A549 (cell line): ENCODE measurements around the gene GPAM. TPM values are rescaled to one million over a fixed set of nuclear protein-coding genes. Genes with fewer than 3 reads are reported as not detected.
"Not testable (repeated sequence)": the region's sequence is repeated elsewhere in the genome, so short reads cannot be mapped to it uniquely, and the experiment has no call there.

Source experiments
- ATAC-seq, 2 experiments: fragments of 200-7000 bp in 1 of 2; fragments of >200 bp in 1 of 2; cut with Nextera tagmentation in 1 of 2; cut with Tn5 transposase in 1 of 2; 3 replicates each; pipeline versions ENCODE4 v1.8.0 to v1.9.1; 2018 to 2020; ENCODE audit warnings: mild to moderate bottlenecking in 1 of 2, moderate library complexity in 1 of 2
- CTCF ChIA-PET: fragments of 300-600 bp; sonication (Branson Sonifier 250); formaldehyde crosslinking; extraction: SDS; loops from one replicate; lab custom pipeline; 2021; ENCODE audit warnings: antibody characterized with exemption, inconsistent platforms; lab: Yijun Ruan, JAX
- POLR2A ChIA-PET: fragments of 350-600 bp; formaldehyde crosslinking; extraction: SDS; loops from one replicate; lab custom pipeline; 2021; ENCODE audit warnings: antibody characterized with exemption, inconsistent platforms; lab: Yijun Ruan, JAX
- DNase-seq, 2 experiments: peaks; one replicate each; pipeline versions ENCODE4 v3.0.0 to v3.0.0-alpha.2; 2011 to 2016; ENCODE audit warnings: low read depth in 1 of 2, low spot score in 1 of 2
- FAIRE-seq: peaks from 2 replicates; lab custom pipeline; 2011; peaks lifted over from hg19 to GRCh38; lab: Jason Lieb, UNC
- H3K27ac ChIP-seq, 2 experiments: fragments of >200 bp; sonication (Bioruptor Twin); formaldehyde crosslinking; 3 replicates each; pipeline ENCODE4 v1.5.1; 2016 to 2017
- H3K4me1 ChIP-seq: fragments of >200 bp; sonication (Bioruptor Twin); formaldehyde crosslinking; 3 replicates; pipeline ENCODE4 v1.6.1; 2016
- H3K4me2 ChIP-seq: fragments of >200 bp; sonication (Bioruptor Twin); formaldehyde crosslinking; 3 replicates; pipeline ENCODE4 v1.6.1; 2016
- H3K4me3 ChIP-seq: fragments of >200 bp; sonication (Bioruptor Twin); formaldehyde crosslinking; 3 replicates; pipeline ENCODE4 v1.5.1; 2016
- H3K9me3 ChIP-seq: fragments of >200 bp; sonication (Bioruptor Twin); formaldehyde crosslinking; 3 replicates; pipeline ENCODE4 v1.6.1; 2016
- BHLHE40 ChIP-seq: IDR thresholded peaks from 2 replicates; pipeline ENCODE4 v1.6.1; 2012; ENCODE audit warnings: low read depth, low read length, inconsistent platforms
- CBX2 ChIP-seq: fragments of 200-600 bp; sonication (generic); IDR thresholded peaks from 2 replicates; pipeline ENCODE4 v1.6.1; 2016; ENCODE audit warnings: low read depth, mild to moderate bottlenecking, borderline replicate concordance
- CHD2 ChIP-seq: fragments of 150-350 bp; IDR thresholded peaks from 2 replicates; pipeline ENCODE4 v1.6.1; 2014; ENCODE audit warnings: low read length; ENCODE audit not compliant: partially characterized antibody
- ESRRA ChIP-seq: fragments of 150-350 bp; IDR thresholded peaks from 2 replicates; pipeline ENCODE4 v1.6.1; 2014; ENCODE audit warnings: mild to moderate bottlenecking, low read length, borderline replicate concordance
- FOSB ChIP-seq: fragments of 250-450 bp; sonication (Bioruptor Pico); IDR thresholded peaks from 2 replicates; pipeline ENCODE4 v1.5.0; 2020; ENCODE audit warnings: mild to moderate bottlenecking, moderate library complexity
- HDAC2 ChIP-seq: fragments of 200-600 bp; sonication (generic); IDR thresholded peaks from 2 replicates; pipeline ENCODE4 v1.6.1; 2016
- HEYL ChIP-seq: fragments of 250-450 bp; sonication (Bioruptor Pico); IDR thresholded peaks from 2 replicates; pipeline ENCODE4 v1.8.0; 2021; ENCODE audit warnings: mild to moderate bottlenecking, moderate library complexity
- HOXA7 ChIP-seq: fragments of 250-450 bp; sonication (Bioruptor Pico); IDR thresholded peaks from 2 replicates; pipeline ENCODE4 v1.5.0; 2020; ENCODE audit warnings: mild to moderate bottlenecking, moderate library complexity
- HOXB13 ChIP-seq: fragments of 250-450 bp; sonication (Bioruptor Pico); IDR thresholded peaks from 2 replicates; pipeline ENCODE4 v1.5.0; 2020; ENCODE audit warnings: low read depth, mild to moderate bottlenecking, moderate library complexity
- MYC ChIP-seq: IDR thresholded peaks from 2 replicates; pipeline ENCODE4 v1.6.1; 2012; ENCODE audit warnings: mild to moderate bottlenecking, inconsistent platforms, low read length, improper control_type of control experiment, borderline replicate concordance
- RAD21 ChIP-seq, 2 experiments: fragments of >200 bp in 1 of 2; sonication (Bioruptor Twin) in 1 of 2; formaldehyde crosslinking in 1 of 2; IDR thresholded peaks in 1 of 2; conservative IDR thresholded peaks in 1 of 2; 2 replicates in 1 of 2; 3 replicates in 1 of 2; pipeline ENCODE4 v1.6.1; 2012 to 2018; ENCODE audit warnings: inconsistent platforms in 1 of 2
- SREBF2 ChIP-seq: fragments of 450-650 bp; IDR thresholded peaks from 2 replicates; pipeline ENCODE4 v1.6.1; 2014; ENCODE audit warnings: mild to moderate bottlenecking, moderate library complexity
- TFCP2L1 ChIP-seq: fragments of 250-450 bp; sonication (Bioruptor Pico); IDR thresholded peaks from 2 replicates; pipeline ENCODE4 v1.5.0; 2021; ENCODE audit warnings: mild to moderate bottlenecking
- TP53 ChIP-seq: fragments of 250-450 bp; sonication (Bioruptor Pico); IDR thresholded peaks from 2 replicates; pipeline ENCODE4 v1.5.0; 2021; ENCODE audit warnings: mild to moderate bottlenecking, moderate library complexity
- ZC3H11A ChIP-seq: fragments of 450-650 bp; IDR thresholded peaks from 2 replicates; pipeline ENCODE4 v1.6.1; 2014; ENCODE audit warnings: antibody characterized with exemption, mild to moderate bottlenecking
- ZFP36 ChIP-seq: fragments of 450-650 bp; IDR thresholded peaks from 2 replicates; pipeline ENCODE4 v1.6.1; 2014; ENCODE audit warnings: borderline replicate concordance; ENCODE audit not compliant: partially characterized antibody
- ZNF302 ChIP-seq: fragments of 250-450 bp; sonication (Bioruptor Pico); IDR thresholded peaks from 2 replicates; pipeline ENCODE4 v1.9.0; 2021; ENCODE audit warnings: inconsistent platforms, mild to moderate bottlenecking, moderate library complexity
- WGBS: methylation state at CpG from one replicate; pipeline ENCODE4 v1.1.6; 2017; ENCODE audit errors: missing lambda C conversion rate; 5-methylcytosine and 5-hydroxymethylcytosine counted together
- polyA plus RNA-seq, 4 experiments: library from polyadenylated mRNA; depleted of rRNA in 3 of 4; stranded (reverse); fragments of >200 nt; fragmentation: RNase III in 1 of 4; extraction: RNeasy Plus Mini Kit Qiagen cat#74134 plus additional on column Dnase treatment in 1 of 4; gene quantifications; 2 replicates in 3 of 4; 3 replicates in 1 of 4; pipeline ENCODE4 v1.2.3, GENCODE V29; 2011 to 2017
- TF ChIP-seq, protein P1 (sequence below): IDR thresholded peaks from 2 replicates; pipeline ENCODE4 v1.6.1; 2012
- TF ChIP-seq, protein P2 (sequence below): IDR thresholded peaks from 2 replicates; pipeline ENCODE4 v1.6.1; 2012; ENCODE audit warnings: low read depth, borderline replicate concordance
- TF ChIP-seq, protein P3 (sequence below): fragments of >200 bp; sonication (Bioruptor Twin); formaldehyde crosslinking; IDR thresholded peaks from 3 replicates; pipeline ENCODE4 v1.5.1; 2016
- TF ChIP-seq, protein P4 (sequence below): fragments of >200 bp; sonication (Bioruptor Twin); formaldehyde crosslinking; IDR thresholded peaks from 2 replicates; pipeline ENCODE4 v1.6.1; 2016

Gene GPAM
- polyA plus RNA-seq, 2 of the 4 experiments (the other 2 are of a cell fraction): 5.7 to 13.3 TPM

- H3K4me2 ChIP-seq: no peak overlapping the region
- DNase-seq (no peak), ATAC-seq (no peak), FAIRE-seq (no peak)
- H3K27ac ChIP-seq: no peak overlapping the region
- no peaks in the 10 kb centered on the region for H3K9me3 ChIP-seq
- H3K4me3 ChIP-seq: no peak overlapping the region
- ChIA-PET POLR2A (interaction anchor here (0.8 kb wide), 1 partner anchor 18 kb away, joined by 5 read pairs; the partner anchor contains the start of gene GPAM), CTCF (no interaction called here)
- TF ChIP-seq TP53 (CRISPR knock-in tag) (no peak), CBX2 (no peak)
- TF ChIP-seq, protein P1, sequence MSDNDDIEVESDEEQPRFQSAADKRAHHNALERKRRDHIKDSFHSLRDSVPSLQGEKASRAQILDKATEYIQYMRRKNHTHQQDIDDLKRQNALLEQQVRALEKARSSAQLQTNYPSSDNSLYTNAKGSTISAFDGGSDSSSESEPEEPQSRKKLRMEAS: no peak
- no peaks in the 10 kb centered on the region for H3K4me1 ChIP-seq
- 4% methylated on average over 1 of the region's 1 CpG for WGBS
Measured at GRCh38 chr10:112202076-112202475, 18.5 kb upstream of the GPAM start.

DNA sequence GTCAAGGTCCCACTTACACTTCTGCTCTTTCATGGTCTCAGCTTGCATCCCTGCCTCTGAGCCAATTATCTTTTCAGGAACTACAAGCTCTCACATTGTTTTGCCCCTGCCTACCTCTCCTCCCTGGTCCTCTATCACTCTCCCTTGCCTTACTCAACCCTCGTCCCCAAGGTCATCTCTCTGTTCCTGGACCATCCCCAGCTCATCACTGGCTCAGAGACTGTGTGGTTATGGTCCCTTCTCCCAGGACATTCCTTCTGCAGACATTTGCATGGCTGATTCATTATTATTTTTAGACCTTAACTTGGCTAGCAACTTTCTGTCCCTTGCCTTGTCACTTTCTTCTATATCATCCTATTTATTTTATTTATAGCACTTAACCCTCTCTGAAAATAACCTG lies 17.8 kb upstream of the GPAM start:
- FAIRE-seq (no peak), DNase-seq (no peak), ATAC-seq (no peak)
- H3K4me3 ChIP-seq: no peak overlapping the region
- POLR2A ChIA-PET: interaction anchor here (0.8 kb wide), 1 partner anchor 18 kb away, joined by 5 read pairs; the partner anchor contains the start of gene GPAM
- no peak overlapping the region for H3K27ac ChIP-seq
- H3K4me2 ChIP-seq: no peak overlapping the region
- TF ChIP-seq SREBF2 (no peak), HOXA7 (CRISPR knock-in tag) (no peak), TFCP2L1 (CRISPR knock-in tag) (no peak), HDAC2 (no peak), ZC3H11A (no peak), HEYL (CRISPR knock-in tag) (no peak), ZFP36 (no peak), ZNF302 (CRISPR knock-in tag) (no peak), MYC (no peak), CBX2 (no peak), ESRRA (no peak), FOSB (CRISPR knock-in tag) (no peak), HOXB13 (no peak), RAD21 (conservative IDR thresholded peaks at IDR 0.05 in 1 of 2, IDR thresholded peaks at IDR 0.05 in 1 of 2) (no peak), BHLHE40 (no peak), CHD2 (no peak)
- TF ChIP-seq, protein P2, sequence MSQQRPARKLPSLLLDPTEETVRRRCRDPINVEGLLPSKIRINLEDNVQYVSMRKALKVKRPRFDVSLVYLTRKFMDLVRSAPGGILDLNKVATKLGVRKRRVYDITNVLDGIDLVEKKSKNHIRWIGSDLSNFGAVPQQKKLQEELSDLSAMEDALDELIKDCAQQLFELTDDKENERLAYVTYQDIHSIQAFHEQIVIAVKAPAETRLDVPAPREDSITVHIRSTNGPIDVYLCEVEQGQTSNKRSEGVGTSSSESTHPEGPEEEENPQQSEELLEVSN: no peak
- TF ChIP-seq, protein P3, sequence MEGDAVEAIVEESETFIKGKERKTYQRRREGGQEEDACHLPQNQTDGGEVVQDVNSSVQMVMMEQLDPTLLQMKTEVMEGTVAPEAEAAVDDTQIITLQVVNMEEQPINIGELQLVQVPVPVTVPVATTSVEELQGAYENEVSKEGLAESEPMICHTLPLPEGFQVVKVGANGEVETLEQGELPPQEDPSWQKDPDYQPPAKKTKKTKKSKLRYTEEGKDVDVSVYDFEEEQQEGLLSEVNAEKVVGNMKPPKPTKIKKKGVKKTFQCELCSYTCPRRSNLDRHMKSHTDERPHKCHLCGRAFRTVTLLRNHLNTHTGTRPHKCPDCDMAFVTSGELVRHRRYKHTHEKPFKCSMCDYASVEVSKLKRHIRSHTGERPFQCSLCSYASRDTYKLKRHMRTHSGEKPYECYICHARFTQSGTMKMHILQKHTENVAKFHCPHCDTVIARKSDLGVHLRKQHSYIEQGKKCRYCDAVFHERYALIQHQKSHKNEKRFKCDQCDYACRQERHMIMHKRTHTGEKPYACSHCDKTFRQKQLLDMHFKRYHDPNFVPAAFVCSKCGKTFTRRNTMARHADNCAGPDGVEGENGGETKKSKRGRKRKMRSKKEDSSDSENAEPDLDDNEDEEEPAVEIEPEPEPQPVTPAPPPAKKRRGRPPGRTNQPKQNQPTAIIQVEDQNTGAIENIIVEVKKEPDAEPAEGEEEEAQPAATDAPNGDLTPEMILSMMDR: no peak
- TF ChIP-seq, protein P4, sequence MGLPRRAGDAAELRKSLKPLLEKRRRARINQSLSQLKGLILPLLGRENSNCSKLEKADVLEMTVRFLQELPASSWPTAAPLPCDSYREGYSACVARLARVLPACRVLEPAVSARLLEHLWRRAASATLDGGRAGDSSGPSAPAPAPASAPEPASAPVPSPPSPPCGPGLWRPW: no peak
- CTCF ChIA-PET: interaction anchor here (1.2 kb wide), 1 partner anchor 113 kb away, joined by 3 read pairs; no protein-coding TSS in a partner anchor
- H3K9me3 ChIP-seq: no peaks in the 10 kb centered on the region
- WGBS: 4% methylated on average over 1 of the region's 1 CpG
- H3K4me1 ChIP-seq: no peaks in the 10 kb centered on the region

GRCh38 chr10:112200259-112200658 lies 16.7 kb upstream of the GPAM start:
- H3K27ac ChIP-seq, FAIRE-seq, H3K4me2 ChIP-seq, POLR2A ChIA-PET, H3K9me3 ChIP-seq, H3K4me3 ChIP-seq, DNase-seq, H3K4me1 ChIP-seq, ATAC-seq: not testable (repeated sequence)
- CTCF ChIA-PET: interaction anchor here (1.3 kb wide), 1 partner anchor 108 kb away, joined by 5 read pairs; no protein-coding TSS in a partner anchor
- 5% methylated on average over 5 of the region's 5 CpGs for WGBS

DNA sequence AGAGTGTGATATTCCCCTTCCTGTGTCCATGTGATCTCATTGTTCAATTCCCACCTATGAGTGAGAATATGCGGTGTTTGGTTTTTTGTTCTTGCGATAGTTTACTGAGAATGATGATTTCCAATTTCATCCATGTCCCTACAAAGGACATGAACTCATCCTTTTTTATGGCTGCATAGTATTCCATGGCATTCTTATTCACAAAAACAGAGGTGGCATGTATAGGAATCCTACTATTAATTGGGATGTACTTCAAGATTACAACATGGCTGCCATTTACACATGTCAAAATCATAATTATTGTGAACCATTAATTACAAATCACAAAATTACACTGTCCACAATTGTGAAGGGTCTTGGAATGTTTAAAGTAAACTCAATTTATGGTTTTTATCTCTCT lies 14.1 kb upstream of the GPAM start:
- ATAC-seq, CTCF ChIA-PET, H3K4me1 ChIP-seq, H3K4me3 ChIP-seq, H3K4me2 ChIP-seq, POLR2A ChIA-PET, H3K9me3 ChIP-seq, FAIRE-seq, DNase-seq, H3K27ac ChIP-seq: not testable (repeated sequence)
- WGBS: 57% methylated on average over 1 of the region's 2 CpGs
